K562 (cell line): ENCODE measurements around the gene MBOAT1. TPM values are rescaled to one million over a fixed set of nuclear protein-coding genes. Genes with fewer than 3 reads are reported as not detected.
A peak's percentile ranks its signal among the peaks of the same experiment; 100 is the strongest.

Source experiments
- BRF2 ChIP-seq: IDR thresholded peaks from 3 replicates; pipeline ENCODE4 v1.6.1; 2011; ENCODE audit warnings: borderline replicate concordance, mild to moderate bottlenecking; ENCODE audit not compliant: insufficient read length, insufficient read depth
- CREB3L1 ChIP-seq: fragments of 450-650 bp; IDR thresholded peaks from 2 replicates; pipeline ENCODE4 v1.6.1; 2014; ENCODE audit warnings: low read depth, mild to moderate bottlenecking, moderate library complexity, borderline replicate concordance
- EGR1 ChIP-seq: fragments of 450-650 bp; conservative IDR thresholded peaks from 2 replicates; pipeline ENCODE4 v1.6.1; 2017; ENCODE audit warnings: mild to moderate bottlenecking
- HNRNPK ChIP-seq: fragments of 200-400 bp; formaldehyde crosslinking; IDR thresholded peaks from one replicate; pipeline ENCODE4 v1.6.1; 2018; ENCODE audit warnings: mild to moderate bottlenecking, low read depth, low read length; ENCODE audit not compliant: poor library complexity, severe bottlenecking
- IFI16 ChIP-seq: fragments of 250-450 bp; sonication (Bioruptor Pico); IDR thresholded peaks from 2 replicates; pipeline ENCODE4 v2.1.2; 2022; ENCODE audit warnings: mild to moderate bottlenecking, inconsistent platforms
- NEUROD1 ChIP-seq: fragments of 150-350 bp; IDR thresholded peaks from 2 replicates; pipeline ENCODE4 v1.6.1; 2014; ENCODE audit warnings: borderline replicate concordance, low read length, low read depth; ENCODE audit not compliant: partially characterized antibody
- NRF1 ChIP-seq, 2 experiments: fragments of 450-650 bp; IDR thresholded peaks in 1 of 2; conservative IDR thresholded peaks in 1 of 2; 2 replicates each; pipeline ENCODE4 v1.6.1; 2014; ENCODE audit warnings: mild to moderate bottlenecking in 2 of 2
- POLR2H ChIP-seq: IDR thresholded peaks from 2 replicates; pipeline ENCODE4 v1.6.1; 2016; ENCODE audit warnings: missing genetic modification characterization, low read depth, mild to moderate bottlenecking, control low read depth, missing compliant biosample characterization, moderate library complexity
- RNF2 ChIP-seq: sonication (generic); IDR thresholded peaks from 2 replicates; pipeline ENCODE4 v1.6.1; 2016
- SMAD3 ChIP-seq: fragments of 450-650 bp; formaldehyde crosslinking; conservative IDR thresholded peaks from 2 replicates; pipeline ENCODE4 v1.4.0; 2020; ENCODE audit warnings: mild to moderate bottlenecking
- SP1 ChIP-seq: sonication (generic); formaldehyde crosslinking; IDR thresholded peaks from 2 replicates; pipeline ENCODE4 v1.8.1; 2022; ENCODE audit warnings: mild to moderate bottlenecking, missing genetic modification reagents
- TAF15 ChIP-seq: fragments of 200-400 bp; formaldehyde crosslinking; IDR thresholded peaks from 2 replicates; pipeline ENCODE4 v1.6.1; 2017; ENCODE audit warnings: mild to moderate bottlenecking, low read depth, low read length, moderate library complexity
- ZNF197 ChIP-seq: fragments of 200-800 bp; sonication (Bioruptor generic); IDR thresholded peaks from 2 replicates; pipeline ENCODE4 v1.6.1; 2016; ENCODE audit warnings: low read depth, missing genetic modification characterization, missing compliant biosample characterization
- ZNF277 ChIP-seq: fragments of 250-450 bp; sonication (Bioruptor Pico); IDR thresholded peaks from 2 replicates; pipeline ENCODE4 v1.8.0; 2022; ENCODE audit warnings: inconsistent platforms, mild to moderate bottlenecking, moderate library complexity, borderline replicate concordance
- ZNF3 ChIP-seq: fragments of 250-450 bp; sonication (Bioruptor Pico); IDR thresholded peaks from 2 replicates; pipeline ENCODE4 v1.5.0; 2021; ENCODE audit warnings: mild to moderate bottlenecking, moderate library complexity
- ZNF644 ChIP-seq: fragments of 200-800 bp; sonication (Bioruptor generic); IDR thresholded peaks from 2 replicates; pipeline ENCODE4 v1.6.1; 2016; ENCODE audit warnings: low read depth, missing genetic modification characterization, missing compliant biosample characterization
- ZSCAN32 ChIP-seq: fragments of 450-650 bp; formaldehyde crosslinking; IDR thresholded peaks from 2 replicates; pipeline ENCODE4 v1.4.0; 2020; ENCODE audit warnings: mild to moderate bottlenecking, moderate library complexity
- polyA plus RNA-seq, 8 experiments: library from polyadenylated mRNA; depleted of rRNA in 4 of 8; stranded (reverse) in 5 of 8; unstranded in 3 of 8; fragments of >200 nt; fragmentation: Nextera tagmentation in 2 of 8; fragmentation: Illumina TruSeq in 1 of 8; extraction: Ambion mirVana in 2 of 8; extraction: Trizol in 1 of 8; gene quantifications; 2 replicates each; pipeline versions ENCODE4 v1.2.1 to v1.2.3, GENCODE V29; 2011 to 2014; ENCODE audit warnings: inconsistent platforms in 1 of 8, missing spikeins in 1 of 8
- total RNA-seq, 7 experiments: library from RNA; depleted of rRNA in 6 of 7; stranded (reverse); fragments of >200 nt in 6 of 7; fragmentation: Illumina TruSeq in 2 of 7; extraction: Trizol in 2 of 7; gene quantifications; 2 replicates each; pipeline versions ENCODE4 v1.2.1 to v1.2.3, GENCODE V29; 2011 to 2021; ENCODE audit warnings: low replicate concordance in 1 of 7
- TF ChIP-seq, protein P1 (sequence below): fragments of 250-450 bp; sonication (Bioruptor Pico); IDR thresholded peaks from 2 replicates; pipeline ENCODE4 v1.4.0; 2020; ENCODE audit warnings: mild to moderate bottlenecking, moderate library complexity
- TF ChIP-seq, protein P2 (sequence below): fragments of 200-800 bp; sonication (Bioruptor generic); IDR thresholded peaks from 2 replicates; pipeline ENCODE4 v1.6.1; 2017; ENCODE audit warnings: missing genetic modification characterization, missing compliant biosample characterization

Gene MBOAT1
- total and polyA plus RNA-seq, 9 of the 15 experiments (the other 6 are each of a cell fraction or from before 2014, with no cell fraction given) = 0.13 to 16.5 (median 10.3) TPM

GRCh38 chr6:20212392-20213111 is at the start of gene MBOAT1 (continued):
- no peak for TF ChIP-seq ZNF3
- TF ChIP-seq, protein P1, sequence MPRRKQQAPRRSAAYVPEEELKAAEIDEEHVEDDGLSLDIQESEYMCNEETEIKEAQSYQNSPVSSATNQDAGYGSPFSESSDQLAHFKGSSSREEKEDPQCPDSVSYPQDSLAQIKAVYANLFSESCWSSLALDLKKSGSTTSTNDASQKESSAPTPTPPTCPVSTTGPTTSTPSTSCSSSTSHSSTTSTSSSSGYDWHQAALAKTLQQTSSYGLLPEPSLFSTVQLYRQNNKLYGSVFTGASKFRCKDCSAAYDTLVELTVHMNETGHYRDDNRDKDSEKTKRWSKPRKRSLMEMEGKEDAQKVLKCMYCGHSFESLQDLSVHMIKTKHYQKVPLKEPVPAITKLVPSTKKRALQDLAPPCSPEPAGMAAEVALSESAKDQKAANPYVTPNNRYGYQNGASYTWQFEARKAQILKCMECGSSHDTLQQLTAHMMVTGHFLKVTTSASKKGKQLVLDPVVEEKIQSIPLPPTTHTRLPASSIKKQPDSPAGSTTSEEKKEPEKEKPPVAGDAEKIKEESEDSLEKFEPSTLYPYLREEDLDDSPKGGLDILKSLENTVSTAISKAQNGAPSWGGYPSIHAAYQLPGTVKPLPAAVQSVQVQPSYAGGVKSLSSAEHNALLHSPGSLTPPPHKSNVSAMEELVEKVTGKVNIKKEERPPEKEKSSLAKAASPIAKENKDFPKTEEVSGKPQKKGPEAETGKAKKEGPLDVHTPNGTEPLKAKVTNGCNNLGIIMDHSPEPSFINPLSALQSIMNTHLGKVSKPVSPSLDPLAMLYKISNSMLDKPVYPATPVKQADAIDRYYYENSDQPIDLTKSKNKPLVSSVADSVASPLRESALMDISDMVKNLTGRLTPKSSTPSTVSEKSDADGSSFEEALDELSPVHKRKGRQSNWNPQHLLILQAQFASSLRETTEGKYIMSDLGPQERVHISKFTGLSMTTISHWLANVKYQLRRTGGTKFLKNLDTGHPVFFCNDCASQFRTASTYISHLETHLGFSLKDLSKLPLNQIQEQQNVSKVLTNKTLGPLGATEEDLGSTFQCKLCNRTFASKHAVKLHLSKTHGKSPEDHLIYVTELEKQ (CRISPR knock-in tag) = no peak
- no peak for TF ChIP-seq CREB3L1
- TF ChIP-seq ZSCAN32 (CRISPR knock-in tag) = no peak
- no peak for TF ChIP-seq SMAD3 (CRISPR knock-in tag)
- TF ChIP-seq, protein P2, sequence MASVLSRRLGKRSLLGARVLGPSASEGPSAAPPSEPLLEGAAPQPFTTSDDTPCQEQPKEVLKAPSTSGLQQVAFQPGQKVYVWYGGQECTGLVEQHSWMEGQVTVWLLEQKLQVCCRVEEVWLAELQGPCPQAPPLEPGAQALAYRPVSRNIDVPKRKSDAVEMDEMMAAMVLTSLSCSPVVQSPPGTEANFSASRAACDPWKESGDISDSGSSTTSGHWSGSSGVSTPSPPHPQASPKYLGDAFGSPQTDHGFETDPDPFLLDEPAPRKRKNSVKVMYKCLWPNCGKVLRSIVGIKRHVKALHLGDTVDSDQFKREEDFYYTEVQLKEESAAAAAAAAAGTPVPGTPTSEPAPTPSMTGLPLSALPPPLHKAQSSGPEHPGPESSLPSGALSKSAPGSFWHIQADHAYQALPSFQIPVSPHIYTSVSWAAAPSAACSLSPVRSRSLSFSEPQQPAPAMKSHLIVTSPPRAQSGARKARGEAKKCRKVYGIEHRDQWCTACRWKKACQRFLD (CRISPR knock-in tag) = peak; percentile 59
- no peak for TF ChIP-seq EGR1
- TF ChIP-seq ZNF277 (CRISPR knock-in tag) = no peak
- peak; percentile 75 to 76 for TF ChIP-seq NRF1 (conservative IDR thresholded peaks at IDR 0.05 in 1 of 2, IDR thresholded peaks at IDR 0.05 in 1 of 2)
- no peak for TF ChIP-seq ZNF197 (CRISPR knock-in tag)
- TF ChIP-seq ZNF644 (tag) = no peak
- TF ChIP-seq TAF15 = no peak
- TF ChIP-seq NEUROD1 = no peak
- TF ChIP-seq BRF2 = no peak
- TF ChIP-seq IFI16 (CRISPR knock-in tag) = no peak
- TF ChIP-seq HNRNPK = no peak
- peak; percentile 52 for TF ChIP-seq POLR2H (tag)
- no peak for TF ChIP-seq SP1 (CRISPR knock-in tag)
- TF ChIP-seq RNF2 = peak; percentile 87
